NCI-H2029 (cell line): Measurements from ENCODE around the gene DNAH8.

Source experiments
- DNase-seq: peaks from one replicate; lab custom pipeline; 2025; lab: John Stamatoyannopoulos, UW

The DNAH8 gene

DNA sequence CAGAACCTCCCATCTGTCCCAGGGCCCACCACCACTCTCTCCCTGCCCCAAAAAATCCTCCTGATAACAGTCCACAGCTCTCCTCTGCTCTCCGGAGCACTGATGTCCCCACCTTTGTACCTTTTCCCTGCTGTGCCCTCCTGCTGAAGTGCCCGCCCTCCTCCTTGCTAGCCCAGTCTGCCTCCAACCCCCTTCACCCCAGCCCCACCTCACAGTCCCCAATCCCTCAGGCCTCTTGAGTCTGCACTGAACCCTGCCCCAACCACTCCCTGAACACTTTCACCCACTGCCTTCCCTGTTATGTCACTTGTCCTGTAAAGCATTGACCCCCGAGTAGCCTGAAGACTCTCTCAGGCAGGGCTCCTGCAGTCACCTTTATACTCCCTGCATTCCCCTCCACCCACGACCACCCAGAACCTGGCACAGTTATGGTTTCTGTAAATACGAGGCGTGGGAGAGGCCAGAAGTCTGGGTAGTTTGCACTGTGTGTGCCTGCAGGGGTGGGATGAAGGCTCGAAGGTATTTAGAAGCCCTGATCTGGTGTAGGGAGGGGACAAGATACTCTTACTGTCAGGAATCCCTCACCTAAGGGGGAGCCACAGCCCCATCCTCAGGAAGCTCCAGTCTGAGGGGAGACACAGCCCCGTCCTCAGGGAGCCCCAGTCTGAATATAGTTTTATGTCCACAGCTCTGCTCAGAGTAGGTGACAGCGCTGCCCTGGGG, 338.9 kb downstream of the DNAH8 start:
- no peak for DNase-seq

DNA sequence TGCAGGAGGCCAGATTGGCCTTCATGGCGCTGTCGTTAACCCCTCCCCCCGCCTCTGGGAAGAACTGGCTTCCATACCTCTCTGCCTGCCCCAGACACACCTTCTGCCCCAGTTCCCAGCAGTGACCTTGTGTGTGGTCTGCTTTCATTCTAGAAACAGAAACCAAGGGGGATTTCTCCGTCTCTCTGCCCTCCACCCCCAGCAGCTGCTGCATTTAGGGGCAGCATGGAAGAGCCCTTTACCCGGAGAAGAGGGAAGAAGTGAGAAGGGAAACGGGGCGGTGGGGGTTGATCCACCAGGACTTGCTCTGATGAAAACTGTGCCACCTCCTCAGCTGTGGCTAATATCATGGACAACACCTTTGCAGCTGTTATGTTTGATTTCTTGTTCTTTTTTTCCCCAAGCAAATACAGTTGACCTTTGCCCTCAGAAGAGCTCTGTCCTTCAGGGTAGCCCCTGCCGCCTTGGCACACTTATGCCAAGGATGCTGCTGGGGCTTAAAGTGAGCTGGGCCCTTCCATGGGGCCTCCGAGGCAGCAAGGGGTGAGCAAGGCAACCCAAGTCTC, 339.5 kb downstream of the DNAH8 start:
- no peak for DNase-seq

DNA sequence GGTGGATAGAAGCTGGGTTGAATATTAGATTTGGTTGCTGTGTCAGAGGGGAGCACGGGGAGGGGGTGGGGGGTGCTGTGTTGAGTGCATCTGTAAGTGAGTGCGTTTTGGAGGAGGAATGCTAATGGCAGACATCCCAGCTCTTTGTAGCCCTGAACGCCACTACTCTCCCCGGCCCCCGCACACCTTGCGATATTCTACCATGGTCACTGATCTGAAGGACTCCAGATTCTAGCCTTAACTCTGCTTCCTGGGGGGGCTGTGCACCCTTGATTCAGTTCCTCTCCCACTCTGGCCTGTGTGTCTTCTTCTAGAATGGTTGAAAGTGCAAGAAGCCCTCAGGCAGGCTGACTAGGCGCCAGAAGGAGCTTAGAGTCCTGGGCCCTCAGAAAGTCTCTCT, 340.6 kb downstream of the DNAH8 start:
- no peak for DNase-seq

DNA sequence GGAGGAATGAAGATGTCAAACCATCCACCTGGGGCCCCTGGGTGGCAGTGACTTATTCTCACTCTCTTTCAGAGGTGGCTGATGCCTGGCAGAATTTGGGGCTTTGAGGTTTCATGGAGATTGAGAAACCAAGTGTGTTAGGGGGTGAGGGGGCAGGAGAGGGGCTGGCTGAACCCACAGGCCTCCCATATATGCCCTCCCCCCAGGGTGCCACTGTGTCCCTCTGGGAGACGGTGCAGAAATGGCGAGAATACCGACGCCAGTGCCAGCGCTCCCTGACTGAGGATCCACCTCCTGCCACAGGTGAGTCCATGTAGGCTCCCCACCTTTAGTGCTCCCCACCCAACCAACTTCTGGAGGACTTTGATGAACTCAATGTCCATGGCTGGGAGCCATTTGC, 341.1 kb downstream of the DNAH8 start:
- DNase-seq: no peak

DNA sequence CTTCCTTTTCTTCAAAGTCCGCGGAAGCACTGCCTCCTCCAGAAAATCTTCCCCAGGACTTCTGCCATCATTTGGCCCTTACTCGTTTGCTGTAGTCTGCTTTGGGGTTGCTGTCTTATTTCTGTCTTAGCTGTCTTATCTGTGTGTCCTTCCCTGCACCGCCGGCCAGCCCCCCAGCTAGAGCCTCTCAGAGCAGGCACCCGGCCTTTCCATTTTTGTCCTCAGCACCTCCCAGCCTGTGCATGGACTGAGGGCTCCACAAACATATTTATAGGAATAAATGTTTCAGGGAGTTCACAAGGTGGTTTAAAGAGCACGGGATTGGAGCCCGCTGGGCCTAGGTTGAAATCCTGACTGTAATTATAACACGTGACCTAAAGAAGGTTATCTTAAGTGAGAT, 341.6 kb downstream of the DNAH8 start:
- DNase-seq: no peak

DNA sequence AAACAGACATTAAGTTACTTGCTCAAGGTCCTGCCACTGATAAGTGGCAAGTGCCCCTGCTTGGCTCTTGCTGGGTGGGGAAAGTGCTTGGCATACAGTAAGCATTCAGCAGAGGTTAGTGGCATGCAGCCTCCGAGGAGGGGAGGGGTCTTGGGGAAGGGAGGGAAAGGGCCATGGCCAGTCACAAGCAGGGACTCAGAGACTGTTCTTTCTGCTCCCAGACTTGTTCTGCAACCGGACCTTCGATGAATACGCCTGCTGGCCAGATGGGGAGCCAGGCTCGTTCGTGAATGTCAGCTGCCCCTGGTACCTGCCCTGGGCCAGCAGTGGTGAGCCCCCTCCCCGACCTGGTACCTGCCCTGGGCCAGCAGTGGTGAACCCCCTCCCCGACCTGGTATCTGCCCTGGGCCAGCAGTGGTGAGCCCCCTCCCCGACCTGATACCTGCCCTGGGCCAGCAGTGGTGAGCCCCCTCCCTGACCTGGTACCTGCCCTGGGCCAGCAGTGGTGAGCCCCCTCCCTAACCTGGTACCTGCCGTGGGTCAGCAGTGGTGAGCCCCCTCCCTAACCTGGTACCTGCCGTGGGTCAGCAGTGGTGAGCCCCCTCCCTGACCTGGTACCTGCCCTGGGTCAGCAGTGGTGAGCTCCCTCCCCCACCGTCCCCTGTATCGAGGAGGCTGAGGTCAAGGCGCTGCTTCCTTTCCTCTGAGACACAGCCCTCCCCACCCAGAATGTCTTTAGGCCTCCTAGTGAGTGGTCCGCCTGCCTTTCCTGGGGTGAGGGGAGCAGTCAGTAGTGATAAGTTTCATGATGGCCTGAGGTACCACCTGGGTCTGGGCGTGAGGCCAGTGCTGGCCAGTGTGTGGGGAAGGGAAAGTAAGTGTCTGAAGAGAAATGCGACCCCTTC, 342.4 kb downstream of the DNAH8 start:
- DNase-seq: no peak

DNA sequence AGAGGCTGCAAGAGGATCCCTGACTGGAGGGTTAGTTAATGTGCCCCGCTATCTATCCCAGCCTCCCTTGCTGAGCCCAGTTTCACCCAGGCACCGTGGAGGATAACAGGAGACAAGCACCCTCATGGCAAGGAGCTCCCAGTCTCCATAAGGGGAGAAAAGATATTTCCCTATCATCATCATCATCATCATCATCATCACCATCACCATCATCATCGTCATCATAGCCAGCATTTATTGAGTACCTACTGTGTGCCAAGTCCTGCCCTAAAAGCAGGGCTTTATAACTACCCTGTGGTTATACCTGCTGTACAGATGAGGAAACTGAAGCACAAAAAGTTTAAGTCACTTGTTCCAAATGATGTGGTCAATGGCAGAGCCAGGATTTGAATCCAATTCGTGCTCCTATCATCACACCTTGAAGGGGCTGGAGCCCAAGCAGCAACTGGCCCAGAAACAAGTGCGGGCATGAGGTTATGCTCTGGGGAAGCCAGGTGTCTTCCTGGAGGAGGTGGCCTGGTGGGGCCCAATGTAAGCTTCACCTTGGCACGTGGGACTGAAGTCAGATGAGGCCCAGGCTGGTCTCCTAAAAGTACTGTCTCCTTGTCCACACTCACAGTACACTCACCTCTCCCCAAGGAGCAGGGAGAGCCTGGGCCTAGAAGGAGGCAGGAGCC, 343.5 kb downstream of the DNAH8 start:
- DNase-seq: no peak

DNA sequence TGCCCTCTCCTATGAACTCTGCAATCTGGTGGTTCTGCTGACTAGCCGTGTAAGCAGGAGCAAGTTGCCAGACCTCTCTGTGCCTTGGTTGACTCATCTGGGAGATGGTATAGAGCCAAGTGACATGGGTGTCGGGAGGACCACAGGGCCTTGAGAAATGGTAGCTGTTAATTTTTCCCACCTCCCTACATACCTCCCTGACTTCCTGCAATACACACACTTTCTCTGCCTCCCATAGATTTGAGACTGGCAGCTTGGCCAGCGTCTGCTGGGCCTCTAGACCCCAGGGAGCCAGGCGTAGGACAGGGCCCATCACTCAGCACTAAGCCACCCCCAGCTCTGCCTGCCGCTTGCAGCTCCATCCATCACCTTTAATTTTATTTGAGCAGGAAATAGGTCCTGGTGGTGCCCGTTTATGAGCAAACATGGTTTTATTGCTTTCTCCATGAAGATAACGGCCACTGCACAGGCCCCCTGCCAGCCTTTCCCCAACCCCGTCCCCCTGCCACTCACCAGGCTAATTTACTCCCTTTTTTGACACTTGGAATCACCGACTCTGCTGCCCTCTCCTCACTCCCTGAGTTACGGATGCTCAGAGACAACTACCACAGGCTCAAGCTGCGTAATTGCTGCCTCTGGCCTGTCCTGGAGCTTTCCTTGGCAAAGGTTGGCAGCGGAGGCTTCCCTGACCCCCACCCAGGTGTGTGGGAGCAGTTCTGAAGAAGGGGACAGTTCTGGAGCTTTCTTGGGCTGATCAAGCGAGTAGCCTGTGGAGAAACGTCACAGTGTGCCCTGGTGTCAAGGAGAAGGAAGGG, 344.6 kb downstream of the DNAH8 start:
- no peak for DNase-seq

DNA sequence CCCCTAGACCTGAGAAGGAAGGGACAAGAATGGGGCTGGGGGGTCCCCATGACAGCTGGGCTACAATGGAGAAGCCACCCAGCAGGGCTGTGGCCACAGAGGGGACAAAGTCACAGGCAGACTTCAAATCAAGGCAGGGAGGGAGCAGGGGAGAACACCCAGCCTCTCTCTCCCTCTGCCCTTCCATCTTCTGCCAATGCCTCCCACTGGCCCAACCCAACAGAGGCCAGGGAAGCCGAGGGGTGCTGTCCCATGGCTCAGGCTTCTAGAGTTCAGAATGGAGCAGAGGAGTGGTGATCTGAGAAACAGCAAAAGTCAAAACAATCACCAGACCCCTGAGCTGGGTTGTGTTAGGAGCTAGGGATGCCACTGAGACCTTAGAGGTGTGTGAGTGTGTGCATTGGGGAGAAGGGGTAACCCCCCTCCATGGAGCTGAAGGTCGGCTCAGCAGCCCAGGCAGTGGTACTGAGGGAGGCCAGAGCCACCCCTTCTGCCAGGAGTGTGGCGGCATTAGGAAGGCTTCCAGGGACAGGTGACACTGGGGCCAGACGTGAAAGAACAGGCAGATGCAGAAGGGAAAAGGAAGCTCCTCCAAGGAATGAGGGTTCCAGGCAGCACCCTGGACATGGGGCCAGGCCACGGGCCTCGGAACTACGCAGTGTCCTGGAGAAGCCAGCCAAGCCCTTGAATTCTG, 345.5 kb downstream of the DNAH8 start:
- no peak for DNase-seq

DNA sequence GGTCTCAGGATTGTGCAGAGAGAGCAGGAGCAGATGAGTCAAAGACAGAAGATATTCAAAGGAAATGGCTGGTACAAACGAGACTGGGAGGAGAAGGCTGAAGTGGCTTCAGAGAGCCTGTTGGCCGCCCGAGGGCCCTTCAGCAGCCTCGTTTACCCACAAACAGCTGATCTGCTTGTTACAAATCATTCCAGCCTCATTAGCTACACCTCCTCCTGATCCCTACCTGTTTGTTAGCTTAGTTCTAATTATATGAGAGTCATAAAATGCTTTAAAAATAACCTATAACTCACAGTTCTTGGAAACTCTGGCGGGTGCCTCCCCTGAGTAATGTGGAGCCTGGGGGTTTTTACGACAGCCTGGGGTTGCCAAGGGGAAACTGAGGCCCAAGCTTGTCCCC, 346.1 kb downstream of the DNAH8 start:
- DNase-seq: peak; percentile 86

DNA sequence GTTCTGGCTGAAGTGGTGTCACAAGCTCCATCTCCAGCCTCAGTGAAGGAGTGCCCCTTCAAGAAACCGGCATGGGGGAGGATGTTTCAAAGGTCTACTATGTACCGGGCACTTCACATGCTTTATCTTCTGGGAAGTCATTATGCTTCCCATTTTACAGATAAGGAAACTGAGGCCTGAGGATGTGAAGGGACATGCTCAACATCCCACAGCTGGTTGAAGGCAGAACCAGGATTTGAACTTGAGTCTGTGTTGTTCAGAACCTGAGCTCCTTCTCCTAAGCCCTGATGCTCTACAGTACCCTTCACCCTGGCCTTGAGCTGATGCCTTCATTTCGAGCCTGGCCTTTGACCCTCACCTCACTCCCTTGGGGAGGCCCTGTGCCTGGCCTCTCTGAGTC, 346.5 kb downstream of the DNAH8 start:
- DNase-seq: no peak

DNA sequence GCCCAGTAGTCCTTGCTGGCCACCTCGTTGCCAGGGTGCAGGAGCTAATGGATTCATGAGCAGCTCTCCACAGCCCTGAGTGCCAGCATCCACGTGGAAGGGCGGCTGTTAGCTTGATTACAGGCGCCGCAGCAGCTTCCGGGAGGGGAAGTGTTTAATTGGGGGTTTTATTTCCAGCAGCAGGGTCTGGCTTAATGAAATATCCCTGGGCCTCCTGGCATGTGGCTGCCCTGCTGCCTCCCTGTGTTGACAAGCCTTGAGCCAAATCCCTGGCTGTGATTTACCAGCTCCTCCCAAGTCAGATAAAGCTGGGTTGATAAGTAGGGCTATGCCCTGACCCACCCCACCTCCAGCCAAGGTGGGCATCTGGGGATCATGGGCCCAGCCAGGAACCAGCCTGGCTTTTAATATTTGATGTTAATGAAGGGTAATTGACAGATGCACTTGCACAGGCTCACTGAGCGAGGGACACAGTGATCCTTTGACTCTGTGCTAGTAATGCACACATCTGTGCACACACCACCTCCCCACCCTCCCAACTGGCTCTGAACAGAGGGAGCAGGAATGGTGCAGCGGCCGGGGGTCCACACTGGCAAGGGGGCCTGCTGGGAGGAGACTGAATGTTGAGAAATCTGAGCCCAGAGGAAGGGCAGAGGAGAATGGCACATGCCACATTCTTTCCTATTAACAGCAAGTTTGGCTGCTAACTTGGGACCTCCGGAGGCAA, 347.1 kb downstream of the DNAH8 start:
- DNase-seq: no peak

DNA sequence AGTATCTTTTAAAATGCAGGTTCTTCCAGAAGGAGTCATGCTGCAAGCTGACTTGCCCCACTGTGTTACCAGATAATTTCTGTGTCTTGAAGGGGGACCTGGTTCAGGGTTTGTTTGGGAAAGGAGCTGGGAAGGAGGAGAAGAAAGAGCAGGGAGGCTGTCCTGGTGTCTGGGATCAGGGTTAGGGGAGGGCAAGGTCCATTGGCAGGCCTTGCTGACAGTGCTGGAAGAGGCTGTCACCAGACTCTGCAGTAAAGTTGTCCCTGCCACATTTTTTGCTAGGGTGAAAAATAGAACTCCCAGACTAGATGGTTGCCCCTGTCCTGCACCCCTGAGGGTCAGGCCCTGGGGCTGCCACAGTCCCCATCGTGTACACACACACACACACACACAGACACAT, 348.4 kb downstream of the DNAH8 start:
- DNase-seq: no peak

DNA sequence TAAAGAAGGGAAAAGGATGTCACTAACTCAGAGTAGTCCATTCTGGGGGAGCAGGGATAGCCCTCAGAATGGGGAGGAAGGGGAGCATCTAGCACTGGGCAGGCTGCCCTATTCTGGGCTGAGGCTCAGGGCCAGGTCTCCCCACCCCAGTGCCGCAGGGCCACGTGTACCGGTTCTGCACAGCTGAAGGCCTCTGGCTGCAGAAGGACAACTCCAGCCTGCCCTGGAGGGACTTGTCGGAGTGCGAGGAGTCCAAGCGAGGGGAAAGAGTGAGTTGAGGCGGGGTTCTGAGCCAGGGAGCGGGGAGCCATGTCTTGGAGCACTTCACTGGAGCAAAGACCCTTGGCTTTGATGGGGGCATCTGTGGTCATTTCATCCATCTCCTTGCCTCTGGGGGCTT, 350.4 kb downstream of the DNAH8 start:
- no peak for DNase-seq

DNA sequence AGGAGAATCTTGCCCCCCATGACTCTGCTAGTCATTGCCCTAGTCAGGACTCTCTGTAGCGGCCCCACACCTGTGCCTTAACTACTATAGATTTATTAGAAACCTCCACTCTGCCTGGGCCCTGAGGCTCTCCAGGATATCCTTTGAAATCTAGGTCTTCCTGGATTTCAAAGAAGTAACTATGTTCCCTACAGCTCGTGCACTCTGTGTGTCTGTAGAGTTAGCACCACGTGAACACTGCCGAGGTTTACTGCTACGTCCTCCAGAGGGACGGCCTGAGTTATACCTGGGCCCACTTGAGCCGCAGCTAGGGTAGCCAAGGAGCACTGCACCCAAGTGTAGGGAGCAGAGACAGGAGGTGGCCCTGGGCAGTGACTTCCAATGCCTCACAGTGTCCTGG, 353.3 kb downstream of the DNAH8 start:
- DNase-seq: no peak

DNA sequence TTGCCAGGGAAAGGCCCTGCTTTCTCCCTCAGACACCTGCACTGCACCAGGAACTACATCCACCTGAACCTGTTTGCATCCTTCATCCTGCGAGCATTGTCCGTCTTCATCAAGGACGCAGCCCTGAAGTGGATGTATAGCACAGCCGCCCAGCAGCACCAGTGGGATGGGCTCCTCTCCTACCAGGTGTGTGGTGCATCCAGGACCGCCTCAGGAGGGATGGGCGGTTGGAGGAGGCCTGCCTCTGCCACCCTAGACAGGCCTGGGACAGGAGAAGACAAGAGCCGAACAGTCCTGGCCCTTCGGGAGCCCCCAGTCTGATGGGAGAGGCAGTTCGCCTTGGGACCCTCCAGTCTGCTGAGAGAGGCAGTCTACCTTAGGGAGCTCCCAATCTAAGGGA, 357.7 kb downstream of the DNAH8 start:
- no peak for DNase-seq

DNA sequence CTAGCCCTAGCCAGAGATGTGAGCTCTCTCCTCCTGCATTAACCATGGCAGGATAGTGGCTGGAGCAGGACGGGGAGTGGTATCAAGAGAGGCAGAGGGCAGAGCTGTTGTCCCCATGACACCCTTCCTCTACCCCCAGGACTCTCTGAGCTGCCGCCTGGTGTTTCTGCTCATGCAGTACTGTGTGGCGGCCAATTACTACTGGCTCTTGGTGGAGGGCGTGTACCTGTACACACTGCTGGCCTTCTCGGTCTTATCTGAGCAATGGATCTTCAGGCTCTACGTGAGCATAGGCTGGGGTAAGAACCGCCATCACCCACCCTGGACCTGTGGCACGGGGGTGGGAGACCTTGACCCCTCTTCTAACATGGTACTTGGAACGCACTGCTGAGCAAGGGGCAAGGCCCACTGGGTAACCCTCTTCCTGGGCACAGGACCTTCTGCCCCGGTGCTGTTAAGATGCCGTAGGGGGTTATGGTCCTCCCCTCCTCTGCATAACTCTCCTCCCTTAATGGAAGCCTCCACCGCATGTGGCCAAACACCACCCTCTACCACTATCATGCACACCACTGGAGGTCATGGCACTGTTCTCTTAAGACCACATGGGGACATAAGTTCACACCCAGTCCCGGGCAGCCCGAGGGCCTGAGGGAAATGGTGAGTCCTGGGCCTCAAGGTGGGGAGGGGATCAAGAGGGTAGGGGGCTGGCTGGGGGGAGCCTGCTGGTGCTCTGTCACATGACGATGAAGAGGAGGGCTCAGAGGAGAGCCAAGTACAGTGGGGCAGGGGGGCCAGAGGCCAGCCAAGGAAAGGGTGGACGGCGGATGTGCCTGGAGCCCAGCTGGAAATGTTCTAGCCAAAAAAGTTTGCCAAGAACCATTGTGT, 358.6 kb downstream of the DNAH8 start:
- DNase-seq: no peak

DNA sequence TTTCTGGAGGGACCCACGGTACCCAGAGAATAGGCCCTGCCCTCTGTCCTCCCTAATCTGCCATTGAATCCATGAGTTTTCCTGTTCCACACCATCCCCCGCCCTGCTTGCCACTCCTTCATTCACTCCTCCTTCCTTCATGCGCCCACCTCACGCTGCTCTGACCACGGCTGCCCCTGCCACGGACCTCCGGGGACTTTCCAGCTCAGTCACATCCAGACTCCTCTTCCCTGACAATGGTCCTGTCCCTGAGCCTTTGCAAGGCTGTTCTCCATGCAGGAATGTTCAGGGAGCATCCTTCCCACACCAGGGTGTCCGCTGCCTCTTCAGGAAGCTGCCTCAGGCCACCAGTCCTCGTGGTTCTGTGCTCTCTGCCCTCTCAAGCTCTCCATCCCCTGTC, 359.4 kb downstream of the DNAH8 start:
- no peak for DNase-seq

DNA sequence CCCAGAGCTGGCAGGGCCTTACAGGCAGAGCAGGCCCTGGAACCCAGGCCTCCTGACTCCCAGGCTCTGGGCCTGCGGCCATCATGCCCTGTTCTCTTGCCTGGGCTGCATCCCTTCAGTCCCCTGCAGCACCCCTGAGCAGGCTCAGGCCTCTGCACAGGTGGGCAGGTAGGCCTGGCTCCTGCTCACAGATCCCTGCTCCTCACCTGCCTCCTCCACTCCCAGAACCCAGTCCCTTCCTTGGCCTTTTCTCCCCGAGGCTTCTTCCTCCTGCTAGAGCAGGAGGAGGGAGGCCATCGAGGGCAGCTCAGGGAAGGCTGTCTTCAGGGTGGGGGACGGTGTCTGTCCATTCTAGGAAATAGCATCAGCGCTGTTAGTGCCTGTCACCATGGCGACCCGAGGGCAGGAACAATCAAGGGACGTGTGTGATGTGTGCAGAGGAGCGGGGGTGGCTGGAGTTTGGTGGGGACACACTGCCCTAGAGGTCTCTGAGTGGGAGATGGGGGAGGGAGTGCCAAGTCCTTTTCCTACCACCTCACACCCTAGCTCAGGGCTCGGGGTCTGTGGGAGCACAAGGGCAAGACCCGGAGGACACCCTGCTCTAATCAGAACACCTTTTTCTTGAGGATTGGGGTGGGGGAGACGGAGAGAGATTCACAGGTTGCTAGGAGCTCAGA, 360.0 kb downstream of the DNAH8 start:
- DNase-seq: no peak
